DND-41 (cell line): ENCODE results near the gene KIF25.

ENCODE experiments used
- EZH2 ChIP-seq: IDR thresholded peaks from 3 replicates; pipeline ENCODE4 v1.6.1; 2012; ENCODE audit warnings: borderline replicate concordance, low read depth, mild to moderate bottlenecking, moderate library complexity, low read length, inconsistent platforms; ENCODE audit not compliant: severe bottlenecking
- TF ChIP-seq, protein P1 (sequence below): IDR thresholded peaks from 2 replicates; pipeline ENCODE4 v1.5.1; 2012; ENCODE audit warnings: borderline replicate concordance, low read length, moderate library complexity, mild to moderate bottlenecking; ENCODE audit not compliant: poor library complexity, severe bottlenecking; ENCODE audit errors: extremely low read depth

GRCh38 chr6:168025831-168026710 lies 28.6 kb downstream of the KIF25 start:
- TF ChIP-seq, protein P1, sequence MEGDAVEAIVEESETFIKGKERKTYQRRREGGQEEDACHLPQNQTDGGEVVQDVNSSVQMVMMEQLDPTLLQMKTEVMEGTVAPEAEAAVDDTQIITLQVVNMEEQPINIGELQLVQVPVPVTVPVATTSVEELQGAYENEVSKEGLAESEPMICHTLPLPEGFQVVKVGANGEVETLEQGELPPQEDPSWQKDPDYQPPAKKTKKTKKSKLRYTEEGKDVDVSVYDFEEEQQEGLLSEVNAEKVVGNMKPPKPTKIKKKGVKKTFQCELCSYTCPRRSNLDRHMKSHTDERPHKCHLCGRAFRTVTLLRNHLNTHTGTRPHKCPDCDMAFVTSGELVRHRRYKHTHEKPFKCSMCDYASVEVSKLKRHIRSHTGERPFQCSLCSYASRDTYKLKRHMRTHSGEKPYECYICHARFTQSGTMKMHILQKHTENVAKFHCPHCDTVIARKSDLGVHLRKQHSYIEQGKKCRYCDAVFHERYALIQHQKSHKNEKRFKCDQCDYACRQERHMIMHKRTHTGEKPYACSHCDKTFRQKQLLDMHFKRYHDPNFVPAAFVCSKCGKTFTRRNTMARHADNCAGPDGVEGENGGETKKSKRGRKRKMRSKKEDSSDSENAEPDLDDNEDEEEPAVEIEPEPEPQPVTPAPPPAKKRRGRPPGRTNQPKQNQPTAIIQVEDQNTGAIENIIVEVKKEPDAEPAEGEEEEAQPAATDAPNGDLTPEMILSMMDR = no peak
- no peak for TF ChIP-seq EZH2
